ENCODE data around the gene OVCA2. TPM values are rescaled to one million over a fixed set of nuclear protein-coding genes. Genes with fewer than 3 reads are reported as not detected.
A peak's percentile ranks its signal among the peaks of the same experiment; 100 is the strongest.

OVCA2 gene
- total RNA-seq, 1 donor from 2014 or later: 60.8 TPM

DNA sequence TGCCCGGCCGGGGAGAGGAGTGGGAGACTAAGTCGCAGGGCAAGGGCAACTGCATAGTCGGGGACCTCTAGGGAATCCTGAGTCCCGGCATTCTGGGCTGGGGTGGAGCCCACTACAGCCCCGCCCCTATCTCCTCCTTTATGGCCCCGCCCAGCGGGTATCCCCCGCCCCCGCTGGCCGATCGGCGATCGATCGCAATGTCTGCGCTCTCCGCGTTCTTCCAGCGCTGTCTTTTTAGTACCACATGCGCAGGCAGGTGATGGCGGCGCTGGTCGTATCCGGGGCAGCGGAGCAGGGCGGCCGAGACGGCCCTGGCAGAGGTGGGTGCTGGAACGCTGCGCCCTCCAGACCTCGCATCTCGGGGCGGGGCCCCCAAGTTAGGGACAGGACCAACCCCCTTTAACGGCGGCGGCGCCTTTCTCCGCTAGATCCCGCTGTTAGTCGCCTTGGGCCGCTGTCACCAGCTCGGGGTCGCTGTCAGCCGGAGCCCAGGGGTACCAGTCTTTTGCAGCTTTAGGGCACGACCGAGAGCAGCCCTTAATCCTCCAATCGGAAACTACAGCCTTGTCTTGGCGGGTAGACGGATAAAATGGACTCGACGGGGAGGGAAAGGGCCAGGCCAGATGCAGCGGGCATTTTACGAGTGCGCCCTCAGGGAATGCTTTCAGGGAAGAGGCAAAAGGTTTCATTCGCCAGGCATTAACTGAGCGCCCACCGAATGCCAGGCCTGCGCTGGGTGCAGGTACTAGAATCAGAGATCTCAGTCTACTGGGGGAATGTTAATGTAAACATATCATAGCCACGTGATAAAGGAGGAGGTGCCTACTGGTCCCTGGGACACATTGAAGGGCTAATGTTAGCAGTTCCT lies 11.7 kb upstream of the OVCA2 start, which contains the start of gene DPH1:
DPH1 (plus strand) TSS at position 243 of the 868 bp plus-strand sequence; CDS start at position 260, 17 bp downstream.
- DNase-seq (ENCODE audit: extremely low read depth, low read depth, low spot score): peak; percentile 44

DNA sequence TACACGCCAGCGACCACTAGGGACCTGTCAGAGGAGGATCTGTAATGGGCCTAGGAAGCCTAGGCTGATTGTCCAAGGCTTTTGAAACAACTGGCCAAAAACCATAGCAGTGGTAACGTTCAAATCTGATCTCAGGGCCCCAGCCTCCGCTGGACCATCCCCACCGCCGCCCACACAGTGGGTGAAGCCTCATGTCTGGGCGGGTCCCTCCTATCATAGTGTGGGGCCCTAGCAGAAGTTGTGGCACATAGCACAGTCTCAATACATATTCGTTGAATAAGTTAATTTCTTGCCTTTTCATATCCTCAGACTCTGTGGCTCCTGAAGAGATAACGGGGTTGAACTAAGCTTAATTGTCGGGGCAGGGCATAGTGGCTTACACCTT lies 11.1 kb upstream of the OVCA2 start:
- DNase-seq (ENCODE audit: extremely low read depth, low read depth, low spot score): peak; percentile 52

DNA sequence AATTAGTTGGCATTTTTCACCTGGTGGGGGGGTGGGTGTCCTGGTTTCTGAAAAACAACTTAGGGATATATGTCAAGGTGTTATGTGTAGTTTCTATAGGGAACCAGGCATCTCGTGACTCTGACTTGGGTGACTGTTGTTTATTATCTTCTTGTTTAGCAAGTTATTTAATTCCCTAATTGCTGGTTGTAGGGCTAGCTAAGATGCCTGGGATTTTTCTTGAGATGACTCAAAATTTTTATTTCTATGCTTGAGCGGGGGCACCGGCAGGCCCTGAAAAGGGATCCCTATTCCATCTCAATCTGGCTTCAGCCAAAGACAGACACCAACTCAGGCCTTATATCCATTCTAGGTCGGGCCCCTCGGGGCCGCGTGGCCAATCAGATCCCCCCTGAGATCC lies 8.7 kb upstream of the OVCA2 start:
- DNase-seq (ENCODE audit: extremely low read depth, low read depth, low spot score): no peak

DNA sequence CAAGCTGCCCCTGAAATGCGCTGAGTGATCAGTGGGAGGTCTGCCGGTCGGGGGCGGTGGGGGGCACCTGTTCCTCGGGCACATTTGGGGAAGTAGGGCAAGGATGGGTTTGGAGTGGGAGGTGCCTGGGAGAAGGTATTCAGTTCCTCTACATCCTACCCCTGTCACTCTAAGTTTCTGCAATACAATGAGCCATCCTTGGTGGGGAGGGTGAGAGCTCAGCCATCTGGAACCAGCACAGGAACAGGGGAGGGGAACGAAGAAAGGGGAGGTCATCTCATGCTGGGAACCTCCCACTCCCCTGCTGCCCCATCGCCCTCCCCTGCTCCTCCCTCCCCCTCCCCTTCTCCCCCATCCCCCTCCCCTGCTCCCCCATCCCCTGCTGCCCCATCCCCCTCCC lies 7.7 kb upstream of the OVCA2 start:
- DNase-seq (ENCODE audit: extremely low read depth, low read depth, low spot score): no peak

DNA sequence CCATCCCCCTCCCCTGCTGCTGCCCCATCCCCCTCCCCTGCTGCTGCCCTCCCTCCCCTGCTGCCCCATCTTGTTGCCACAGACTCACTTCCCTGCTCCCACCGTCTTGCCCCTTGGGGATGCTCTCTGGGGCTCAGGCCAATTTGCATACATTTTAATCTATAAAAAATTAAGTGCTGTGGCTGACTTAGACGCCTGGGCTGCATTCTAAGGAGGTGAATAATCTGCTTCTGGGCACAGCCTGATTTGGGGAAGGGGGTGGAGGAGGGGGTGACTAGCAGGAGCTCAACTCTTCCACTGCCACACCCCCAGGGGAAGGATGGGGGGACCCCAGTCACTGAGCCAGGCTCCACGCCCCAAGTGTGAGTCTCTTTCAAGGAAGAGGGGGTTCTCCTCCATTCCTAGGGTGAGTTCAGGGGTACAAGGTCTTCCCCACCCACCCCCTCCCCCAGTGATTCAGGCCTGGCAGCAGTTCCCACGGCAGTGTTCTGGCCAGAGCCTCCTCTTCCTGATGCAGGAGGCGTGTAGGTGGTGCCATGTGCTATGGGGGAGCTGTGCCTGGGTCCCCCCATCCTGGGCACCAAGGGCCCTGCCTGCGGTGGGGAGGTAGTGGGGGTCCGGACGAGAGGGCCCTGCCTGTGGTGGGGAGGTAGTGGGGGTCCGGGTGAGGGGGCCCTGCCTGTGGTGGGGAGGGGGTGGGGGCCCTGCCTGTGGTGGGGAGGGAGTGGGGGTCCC lies 6.8 kb upstream of the OVCA2 start:
- DNase-seq (ENCODE audit: extremely low read depth, low read depth, low spot score): no peak

DNA sequence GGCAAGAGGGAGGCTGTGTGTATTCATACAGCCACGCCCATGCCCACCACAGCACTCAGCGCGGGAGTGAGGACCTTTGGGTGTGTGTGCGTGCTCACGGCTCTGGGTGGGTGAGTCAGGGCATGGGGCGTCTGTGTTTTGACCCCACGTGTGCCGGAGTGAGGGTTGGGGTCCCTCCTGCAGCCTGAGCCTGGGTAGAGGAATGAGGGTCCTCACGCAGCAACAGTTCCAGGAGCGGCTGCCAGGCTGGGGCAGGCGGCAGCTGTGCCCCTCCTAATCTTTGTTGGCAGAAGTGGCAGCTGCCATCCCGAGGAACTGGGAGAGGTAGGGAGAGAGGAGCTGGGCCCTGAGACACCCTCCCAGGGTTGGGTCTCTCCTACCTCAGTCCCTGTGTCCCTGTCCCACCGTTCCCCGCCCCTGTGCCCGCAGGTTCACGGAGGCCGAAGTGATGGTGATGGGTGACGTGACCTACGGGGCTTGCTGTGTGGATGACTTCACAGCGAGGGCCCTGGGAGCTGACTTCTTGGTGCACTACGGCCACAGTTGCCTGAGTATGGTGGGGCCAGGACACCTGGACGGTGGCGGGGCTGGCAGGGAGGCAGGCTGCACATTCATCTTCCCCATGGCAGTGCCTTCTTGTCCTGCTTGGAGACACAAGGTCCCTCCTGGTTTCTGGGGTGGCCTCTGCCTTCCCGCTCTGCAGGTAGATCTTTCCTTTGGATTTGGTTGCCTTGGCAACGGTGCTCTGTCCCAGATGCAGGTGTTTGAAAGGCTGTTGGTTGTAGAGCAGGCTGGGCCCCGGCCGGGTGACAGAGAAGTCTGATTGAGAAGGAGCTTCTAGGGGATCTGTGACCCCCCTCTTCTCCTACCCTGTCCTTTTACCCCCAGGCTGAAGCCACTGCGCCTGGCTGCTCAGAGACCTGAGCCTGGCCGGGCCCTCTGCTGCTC lies 6.0 kb upstream of the OVCA2 start:
- no peak for DNase-seq (ENCODE audit: extremely low read depth, low read depth, low spot score)

DNA sequence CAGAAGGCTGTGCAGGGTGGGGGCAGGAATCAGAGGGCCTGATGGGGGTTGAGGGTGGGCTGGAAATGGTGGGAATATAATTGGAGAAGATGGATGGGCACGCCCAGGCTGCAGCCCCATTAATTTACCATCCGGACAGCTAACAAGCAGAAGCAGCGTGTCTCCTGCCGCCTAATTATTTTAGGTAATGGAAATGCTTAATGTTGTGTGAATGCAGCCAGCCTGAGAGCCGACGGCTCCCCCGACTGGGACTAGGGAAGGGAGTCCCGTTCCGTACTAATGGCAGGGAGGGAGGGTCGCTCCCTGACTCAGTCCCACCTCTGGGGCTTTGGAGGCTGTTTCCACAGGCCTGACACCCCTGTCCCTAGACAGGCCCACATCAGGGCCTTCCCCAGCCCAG lies 4.7 kb upstream of the OVCA2 start:
- DNase-seq (ENCODE audit: extremely low read depth, low read depth, low spot score): no peak

DNA sequence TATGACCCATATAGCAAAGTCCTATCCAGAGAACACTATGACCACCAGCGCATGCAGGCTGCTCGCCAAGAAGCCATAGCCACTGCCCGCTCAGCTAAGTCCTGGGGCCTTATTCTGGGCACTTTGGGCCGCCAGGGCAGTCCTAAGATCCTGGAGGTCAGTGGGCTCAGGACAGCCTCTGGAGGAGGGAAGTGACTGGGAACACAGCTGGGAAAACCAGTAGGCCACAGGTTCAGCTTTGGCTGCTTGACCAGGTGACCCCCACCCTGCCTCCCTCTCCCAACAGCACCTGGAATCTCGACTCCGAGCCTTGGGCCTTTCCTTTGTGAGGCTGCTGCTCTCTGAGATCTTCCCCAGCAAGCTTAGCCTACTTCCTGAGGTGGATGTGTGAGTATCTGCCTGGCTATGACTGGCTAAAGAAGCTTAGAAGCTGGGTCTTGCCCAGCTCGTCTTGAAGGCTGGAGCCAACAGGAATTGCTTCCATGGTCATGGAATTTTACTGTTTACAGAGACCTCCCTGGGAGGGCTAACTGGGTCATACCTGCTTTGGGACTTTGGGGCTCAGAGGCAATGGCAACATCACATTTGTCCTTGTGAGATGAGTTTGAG lies 1.5 kb upstream of the OVCA2 start:
- no peak for DNase-seq (ENCODE audit: extremely low read depth, low read depth, low spot score)

DNA sequence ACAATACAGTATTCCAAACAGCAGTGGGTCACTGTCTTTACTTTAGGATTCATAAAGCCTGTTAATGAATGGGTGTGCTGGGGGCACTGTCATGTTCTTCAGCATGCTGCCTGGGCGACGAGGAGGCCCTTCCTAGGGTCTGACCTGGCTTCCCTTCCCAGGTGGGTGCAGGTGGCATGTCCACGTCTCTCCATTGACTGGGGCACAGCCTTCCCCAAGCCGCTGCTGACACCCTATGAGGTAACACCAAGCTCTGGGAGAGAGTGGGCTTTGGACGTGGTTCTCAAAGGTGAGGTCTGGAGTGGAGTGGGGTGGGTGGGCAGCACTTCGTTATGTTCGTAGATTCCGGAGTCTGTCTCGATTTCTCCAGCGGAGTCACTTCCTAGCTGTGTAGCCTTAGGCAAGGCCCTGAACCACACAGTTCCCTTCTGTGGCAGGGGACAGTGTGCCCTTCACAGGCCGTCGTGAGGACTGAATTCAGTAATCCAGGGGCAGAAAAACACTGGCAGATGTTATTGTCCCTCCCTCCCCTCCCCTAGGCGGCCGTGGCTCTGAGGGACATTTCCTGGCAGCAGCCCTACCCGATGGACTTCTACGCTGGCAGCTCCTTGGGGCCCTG lies 771 bp upstream of the OVCA2 start:
- DNase-seq (ENCODE audit: extremely low read depth, low read depth, low spot score): no peak

DNA sequence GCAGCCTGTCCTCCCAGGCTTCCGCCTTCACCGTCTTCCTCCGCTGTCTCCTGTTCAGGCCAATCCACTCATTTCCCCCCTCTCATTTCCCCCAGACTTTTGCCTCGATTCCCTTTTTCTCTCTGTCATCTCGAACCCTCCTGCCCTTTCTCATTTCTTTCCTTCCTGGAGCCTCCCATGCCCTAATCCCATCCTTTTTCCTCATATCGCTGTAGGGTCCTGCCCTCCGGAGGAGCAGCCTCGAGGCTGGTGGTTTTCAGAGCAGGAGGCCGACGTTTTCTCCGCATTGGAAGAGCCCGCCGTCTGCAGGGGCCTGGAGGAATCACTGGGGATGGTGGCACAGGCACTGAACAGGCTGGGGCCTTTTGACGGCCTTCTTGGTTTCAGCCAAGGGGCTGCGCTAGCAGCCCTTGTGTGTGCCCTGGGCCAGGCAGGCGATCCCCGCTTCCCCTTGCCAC lies 597 bp downstream of the OVCA2 start:
- DNase-seq (ENCODE audit: extremely low read depth, low read depth, low spot score): no peak

DNA sequence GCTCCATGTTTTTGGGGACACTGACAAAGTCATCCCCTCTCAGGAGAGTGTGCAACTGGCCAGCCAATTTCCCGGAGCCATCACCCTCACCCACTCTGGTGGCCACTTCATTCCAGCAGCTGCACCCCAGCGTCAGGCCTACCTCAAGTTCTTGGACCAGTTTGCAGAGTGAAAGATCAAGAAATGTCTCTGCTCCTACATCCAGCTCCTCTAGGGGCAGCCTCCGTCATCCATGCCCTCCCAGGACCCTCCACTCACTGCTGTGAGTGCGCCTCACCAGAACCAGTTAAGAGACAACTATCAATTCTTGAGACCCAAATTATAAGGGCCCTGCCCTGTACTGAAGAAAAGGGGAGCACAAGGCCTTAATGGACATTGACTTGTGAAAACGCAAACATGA lies 1.1 kb downstream of the OVCA2 start:
- DNase-seq (ENCODE audit: extremely low read depth, low read depth, low spot score): no peak

DNA sequence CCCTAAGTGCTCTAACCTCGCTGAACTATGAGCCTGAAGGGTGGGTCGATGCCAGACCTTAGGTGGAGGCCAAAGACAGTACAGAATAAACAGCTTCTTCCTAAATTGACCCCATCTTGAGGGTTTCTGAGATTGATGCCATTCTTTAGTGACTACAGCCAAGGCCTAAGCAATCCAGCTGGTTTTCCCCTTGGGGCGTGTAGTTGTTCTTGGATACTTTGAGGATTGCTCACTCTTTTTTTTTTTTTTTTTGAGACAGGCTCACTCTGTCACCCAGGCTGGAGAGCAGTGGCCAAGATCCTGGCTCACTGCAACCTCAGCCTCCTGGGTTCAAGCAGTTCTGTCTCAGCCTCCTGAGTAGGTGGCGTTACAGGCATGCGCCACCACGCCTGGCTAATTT lies 2.0 kb downstream of the OVCA2 start:
- DNase-seq (ENCODE audit: extremely low read depth, low read depth, low spot score): no peak

DNA sequence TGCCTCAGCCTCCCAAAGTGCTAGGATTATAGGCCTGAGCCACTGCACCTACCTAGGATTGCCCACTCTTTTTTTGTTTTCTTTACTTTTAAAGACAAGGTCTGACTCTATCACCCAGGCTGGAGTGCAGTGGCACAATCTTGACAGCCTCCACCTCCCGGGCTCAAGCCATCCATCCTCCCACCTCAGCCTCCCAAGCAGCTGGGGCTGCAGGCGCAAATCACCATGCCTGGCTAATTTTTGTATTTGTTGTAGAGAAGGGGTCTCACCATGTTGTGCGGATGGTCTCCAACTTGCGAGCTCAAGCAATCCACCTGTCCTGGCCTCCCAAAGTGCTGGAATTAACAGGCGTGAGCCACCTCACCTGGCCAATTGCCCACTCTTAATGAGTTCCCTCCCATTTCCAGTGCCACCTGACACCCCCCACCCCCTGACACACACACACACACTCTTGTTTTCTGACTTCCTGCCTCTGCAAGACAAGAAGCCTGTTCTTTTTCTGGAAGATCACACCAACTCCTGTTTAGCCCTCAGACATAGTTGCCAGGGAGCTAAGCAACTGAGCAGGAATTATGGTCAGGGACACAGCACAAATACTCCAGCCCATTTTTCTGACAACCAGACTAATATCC lies 2.6 kb downstream of the OVCA2 start:
- DNase-seq (ENCODE audit: extremely low read depth, low read depth, low spot score): no peak

DNA sequence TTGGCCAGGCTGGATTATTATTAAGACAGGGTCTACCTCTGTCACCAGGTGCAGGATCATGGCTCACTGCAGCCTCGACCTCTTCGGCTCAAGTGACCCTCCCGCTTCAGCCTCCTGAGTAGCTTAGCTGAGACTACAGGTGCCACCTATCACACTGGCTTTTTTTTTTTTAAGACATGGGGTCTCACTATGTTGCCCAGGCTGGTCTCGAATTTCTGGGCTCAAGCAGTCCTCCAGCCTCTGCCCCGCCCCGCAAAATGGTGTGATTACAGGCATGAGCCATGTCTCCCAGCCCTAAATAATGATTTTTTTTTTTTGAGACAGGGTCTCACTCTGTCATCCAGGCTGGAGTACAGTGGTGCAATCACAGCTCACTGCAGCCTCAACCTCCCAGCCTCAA lies 5.8 kb downstream of the OVCA2 start:
- no peak for DNase-seq (ENCODE audit: extremely low read depth, low read depth, low spot score)

DNA sequence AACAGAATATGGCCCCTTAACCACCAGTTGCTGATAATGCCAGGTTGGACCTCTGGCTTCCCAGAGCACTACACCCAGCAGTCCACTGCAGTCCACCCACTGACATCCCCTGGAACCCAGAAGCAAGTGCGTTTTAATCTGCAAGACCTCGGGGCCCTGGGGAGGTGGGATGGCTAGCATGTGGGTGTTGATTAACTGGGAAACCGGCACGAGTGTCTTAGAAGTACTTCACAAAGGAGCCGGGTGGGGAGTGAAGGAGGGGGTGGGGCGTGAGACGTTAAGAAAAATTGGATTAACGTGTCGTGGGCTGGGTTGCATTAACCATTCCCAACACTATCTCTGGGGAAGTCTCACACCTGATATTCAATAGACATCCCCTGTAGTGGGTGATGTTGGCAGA lies 7.0 kb downstream of the OVCA2 start:
- no peak for DNase-seq (ENCODE audit: extremely low read depth, low read depth, low spot score)

DNA sequence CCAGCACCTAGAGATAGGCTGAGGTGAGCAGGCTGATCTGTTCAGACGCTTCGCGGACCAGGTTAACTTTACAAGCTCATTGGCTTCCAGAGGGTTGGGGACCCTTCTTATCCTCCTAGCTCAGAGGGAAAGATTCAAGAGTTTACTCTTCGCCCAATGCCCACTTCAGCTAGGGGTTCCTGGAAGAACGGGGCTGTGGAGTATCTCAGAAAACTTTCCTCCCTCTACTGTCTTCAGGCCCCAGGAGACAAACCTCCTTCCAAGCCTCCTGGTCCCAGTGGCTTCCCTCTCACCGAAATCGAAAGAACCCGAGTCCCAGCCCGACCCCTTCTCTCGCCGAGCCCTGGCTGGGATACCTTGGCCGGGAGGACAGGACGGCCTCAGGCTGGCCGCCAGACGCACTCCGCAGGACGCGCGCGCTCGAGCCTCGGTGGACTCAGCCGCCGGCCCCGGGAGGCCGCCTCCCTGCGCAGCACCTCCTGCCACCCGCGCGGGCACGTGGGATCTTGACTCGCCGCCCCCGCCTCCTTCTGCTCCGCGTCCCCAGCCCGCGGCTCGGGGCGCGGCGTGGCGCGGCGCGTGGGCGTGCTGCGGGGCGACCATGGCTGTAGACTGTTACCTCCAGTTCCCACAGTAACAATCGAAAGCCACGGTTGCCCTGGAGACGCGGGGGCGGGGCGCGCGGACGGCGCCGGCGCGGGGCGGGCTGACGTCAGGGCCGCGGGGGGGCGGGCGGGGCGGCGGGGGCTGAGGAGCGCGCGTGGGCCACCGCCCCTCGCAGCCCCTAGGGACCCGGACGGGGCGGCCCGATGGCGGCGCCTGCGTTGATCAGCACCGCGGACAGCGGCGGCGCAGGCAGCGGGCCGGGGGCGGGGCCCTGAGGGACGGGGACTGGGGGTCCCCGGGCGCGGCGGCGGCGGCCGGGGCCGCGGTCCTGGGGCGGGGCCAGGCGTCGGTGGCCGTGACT lies 7.8 kb downstream of the OVCA2 start:
- no peak for DNase-seq (ENCODE audit: extremely low read depth, low read depth, low spot score)

DNA sequence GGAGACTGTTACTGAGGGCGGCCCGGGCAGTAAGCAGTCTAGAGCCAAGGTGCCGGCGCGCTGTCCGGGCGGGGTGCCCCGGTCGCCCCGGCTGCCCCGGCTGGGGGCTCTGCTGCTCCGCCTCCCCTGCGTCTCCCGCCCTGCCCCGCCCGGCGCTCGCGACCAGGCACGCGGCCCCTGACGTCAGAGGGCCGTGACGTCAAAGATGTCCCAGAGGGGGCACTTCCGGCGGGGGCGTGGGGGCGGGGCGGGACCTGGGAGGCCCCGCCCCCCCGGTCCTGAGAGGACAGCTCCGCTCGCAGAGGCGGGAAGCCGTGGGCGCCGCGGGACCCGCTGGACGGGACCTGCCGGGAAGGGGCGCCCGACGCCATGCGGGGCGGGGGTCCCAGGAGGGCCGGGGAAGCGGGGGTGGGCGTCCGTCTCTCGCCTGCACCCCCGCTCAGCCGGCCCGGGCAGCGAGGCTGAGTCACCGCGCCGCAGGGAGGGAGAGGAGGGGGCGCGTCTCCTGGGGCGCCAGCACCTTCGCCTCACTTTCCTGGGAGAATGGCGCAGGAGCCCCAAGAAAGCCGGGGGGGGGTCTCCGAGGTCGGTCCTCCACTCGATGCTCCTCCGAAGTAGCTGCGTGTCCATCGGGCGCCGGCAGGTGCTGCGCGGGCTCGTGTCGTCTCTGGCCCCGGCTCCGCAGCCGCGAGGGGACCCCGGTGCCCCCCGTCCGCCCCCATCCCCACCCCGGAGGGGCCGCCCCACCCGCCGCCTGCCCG lies 8.7 kb downstream of the OVCA2 start:
- DNase-seq (ENCODE audit: extremely low read depth, low read depth, low spot score): no peak

Measured in glomerular endothelial cell (primary cell).